Activated CD4-positive, alpha-beta T cell treated with anti-CD3 and anti-CD28 coated beads, Interleukin-2, amount 10 ng/mL, durations not matched to agents 24 days and 14 days (primary cell): ENCODE data around the gene SIN3A. TPM values are rescaled to one million over a fixed set of nuclear protein-coding genes. Genes with fewer than 3 reads are reported as not detected.
A peak's percentile ranks its signal among the peaks of the same experiment; 100 is the strongest.
"Not testable (repeated sequence)": the region's sequence is repeated elsewhere in the genome, so short reads cannot be mapped to it uniquely, and the experiment has no call there.

Experiments
- DNase-seq: peaks from one replicate; pipeline ENCODE4 v3.0.0; 2022
- H3K27ac Mint-ChIP-seq: one replicate; pipeline ENCODE4 v1.8.0; 2022; ENCODE audit warnings: mild to moderate bottlenecking, mixed read lengths
- H3K27me3 Mint-ChIP-seq: one replicate; pipeline ENCODE4 v1.8.0; 2022; ENCODE audit warnings: mixed read lengths
- H3K36me3 Mint-ChIP-seq: one replicate; pipeline ENCODE4 v1.8.0; 2022; ENCODE audit warnings: low read depth, mild to moderate bottlenecking, mixed read lengths
- H3K4me1 Mint-ChIP-seq: one replicate; pipeline ENCODE4 v1.8.0; 2021; ENCODE audit warnings: mixed read lengths
- H3K4me3 Mint-ChIP-seq: one replicate; pipeline ENCODE4 v1.8.0; 2022; ENCODE audit warnings: mild to moderate bottlenecking, moderate library complexity, mixed read lengths
- H3K9me3 Mint-ChIP-seq: one replicate; pipeline ENCODE4 v1.8.0; 2021; ENCODE audit warnings: mixed read lengths
- intact Hi-C: fragments of 100-400 bp; cut with micrococcal nuclease; formaldehyde crosslinking; loops from one replicate; pipeline ENCODE4 v1.15.1; 2023
- total RNA-seq: library from RNA; stranded (reverse); gene quantifications from 2 replicates; pipeline ENCODE4 v1.2.3, GENCODE V29; 2022

SIN3A gene
- total RNA-seq, 1 donor from 2014 or later, result 92.2 TPM

DNA sequence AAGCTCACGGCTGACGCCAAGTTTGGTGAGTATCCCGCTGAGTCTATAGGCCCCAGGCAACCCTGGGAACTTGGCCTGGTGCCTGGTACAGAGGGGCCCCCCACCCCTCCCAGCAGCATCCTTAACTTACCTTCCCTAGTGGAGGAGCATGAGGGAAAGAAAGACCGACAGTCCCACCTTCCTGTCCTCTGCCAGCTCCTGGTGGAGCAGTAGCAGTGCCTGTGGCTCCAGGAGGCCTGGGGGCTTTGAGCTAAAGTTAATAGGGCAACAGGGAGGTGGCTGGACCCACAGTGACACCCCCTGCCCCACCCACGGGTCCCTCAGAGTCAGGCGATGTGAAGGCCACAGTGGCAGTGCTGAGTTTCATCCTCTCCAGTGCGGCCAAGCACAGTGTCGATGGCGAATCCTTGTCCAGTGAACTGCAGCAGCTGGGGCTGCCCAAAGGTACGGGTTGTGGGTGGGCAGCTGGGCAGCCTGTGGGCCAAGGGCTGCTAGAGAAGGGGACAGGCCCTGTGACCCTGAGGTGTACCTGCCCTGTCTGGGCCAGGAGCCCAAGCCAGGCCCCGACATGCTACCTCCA is 112.7 kb downstream of the SIN3A start:
- Mint-ChIP-seq H3K36me3 (peaks cover 6% of the 10 kb centered on the region), H3K4me3 (no peak overlapping the region), H3K27ac (no peak overlapping the region), H3K4me1 (peaks cover 14% of the 10 kb centered on the region), H3K9me3 (no peaks in the 10 kb centered on the region), H3K27me3 (no peaks in the 10 kb centered on the region)
- no peak for DNase-seq
- intact Hi-C loops, result no loop called here

GRCh38 chr15:75335705-75336355 is 115.7 kb downstream of the SIN3A start, which contains the start of gene COMMD4:
Gene COMMD4, plus strand, starts transcription at chr15:75336063. Its CDS starts 27 bp downstream, at chr15:75336090.
- Mint-ChIP-seq H3K9me3 (no peaks in the 10 kb centered on the region), H3K36me3 (peaks cover 4% of the 10 kb centered on the region), H3K27ac (peak within 1 kb of the TSS; percentile 97), H3K27me3 (peaks cover 3% of the 10 kb centered on the region), H3K4me1 (peaks cover 14% of the 10 kb centered on the region), H3K4me3 (peak within 1 kb of the TSS; percentile 98)
- intact Hi-C loops, result no loop called here
- peak; percentile 96 for DNase-seq

DNA sequence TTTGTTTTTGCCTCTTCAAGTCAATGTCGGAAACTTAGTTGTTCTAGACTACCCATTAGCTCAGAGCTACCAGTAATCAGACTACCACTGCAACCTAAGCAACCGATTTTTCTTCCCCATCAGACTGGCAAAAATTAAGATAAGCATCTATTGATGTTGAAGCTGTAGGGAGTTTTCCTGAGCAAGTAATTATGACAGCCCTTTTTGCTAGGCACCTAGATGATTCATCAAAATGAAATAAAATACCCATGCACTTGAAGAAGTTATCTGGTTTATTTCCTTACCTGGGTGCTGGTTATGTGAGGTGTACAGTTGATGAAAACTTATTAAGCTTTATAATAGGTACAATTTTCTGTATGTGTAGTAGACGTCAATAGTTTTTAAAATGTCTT is 116.2 kb downstream of the SIN3A start:
- H3K4me1 Mint-ChIP-seq, result peaks cover 14% of the 10 kb centered on the region
- peaks cover 4% of the 10 kb centered on the region for H3K36me3 Mint-ChIP-seq
- H3K27ac Mint-ChIP-seq, result peak overlapping the region; percentile 97
- peaks cover 3% of the 10 kb centered on the region for H3K27me3 Mint-ChIP-seq
- H3K4me3 Mint-ChIP-seq, result peak overlapping the region; percentile 98
- intact Hi-C loops, result no loop called here
- no peaks in the 10 kb centered on the region for H3K9me3 Mint-ChIP-seq
- no peak for DNase-seq

DNA sequence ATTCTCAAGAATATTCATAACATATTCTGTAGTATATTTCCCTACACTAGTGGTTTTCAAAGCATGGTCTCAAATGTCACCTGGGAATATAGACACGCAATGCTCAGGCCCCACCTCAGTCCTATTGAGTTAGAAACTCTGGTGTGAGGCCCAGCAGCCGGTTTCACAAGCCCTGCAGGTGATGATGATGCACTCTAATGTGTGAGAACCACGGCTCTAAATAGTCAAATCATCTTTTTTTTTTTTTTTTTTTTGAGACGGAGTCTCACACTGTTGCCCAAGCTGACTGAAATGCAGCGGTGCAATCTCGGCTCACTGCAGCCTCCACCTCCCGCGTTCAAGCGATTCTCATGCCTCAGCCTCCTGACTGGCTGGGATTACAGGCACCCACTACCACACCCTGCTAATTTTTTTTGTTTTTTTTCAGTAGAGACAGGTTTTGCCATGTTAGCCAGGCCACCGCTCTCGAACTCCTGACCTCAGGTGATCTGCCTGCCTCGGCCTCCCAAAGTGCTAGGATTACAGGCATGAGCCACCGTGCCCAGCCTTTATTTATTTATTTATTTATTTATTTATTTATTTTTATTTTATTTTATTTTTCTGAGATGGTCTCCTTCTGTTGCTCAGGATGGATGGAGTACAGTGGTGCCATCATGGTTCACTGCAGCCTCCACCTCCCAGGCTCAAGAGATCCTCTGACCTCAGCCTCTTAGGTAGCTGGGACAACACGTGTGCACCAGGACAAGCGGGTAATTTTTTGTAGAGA is 117.7 kb downstream of the SIN3A start:
- H3K9me3 Mint-ChIP-seq, intact Hi-C loops, DNase-seq, H3K36me3 Mint-ChIP-seq, H3K27ac Mint-ChIP-seq, H3K4me3 Mint-ChIP-seq, H3K27me3 Mint-ChIP-seq: not testable (repeated sequence)
- H3K4me1 Mint-ChIP-seq, result peaks cover 14% of the 10 kb centered on the region

- DNase-seq, result peak; percentile 53
- H3K9me3 Mint-ChIP-seq, H3K4me3 Mint-ChIP-seq, H3K27me3 Mint-ChIP-seq, H3K27ac Mint-ChIP-seq, H3K36me3 Mint-ChIP-seq, intact Hi-C loops: not testable (repeated sequence)
- H3K4me1 Mint-ChIP-seq, result peaks cover 14% of the 10 kb centered on the region
These were observed 119.4 kb downstream of the SIN3A start for GRCh38 chr15:75332093-75332492.

DNA sequence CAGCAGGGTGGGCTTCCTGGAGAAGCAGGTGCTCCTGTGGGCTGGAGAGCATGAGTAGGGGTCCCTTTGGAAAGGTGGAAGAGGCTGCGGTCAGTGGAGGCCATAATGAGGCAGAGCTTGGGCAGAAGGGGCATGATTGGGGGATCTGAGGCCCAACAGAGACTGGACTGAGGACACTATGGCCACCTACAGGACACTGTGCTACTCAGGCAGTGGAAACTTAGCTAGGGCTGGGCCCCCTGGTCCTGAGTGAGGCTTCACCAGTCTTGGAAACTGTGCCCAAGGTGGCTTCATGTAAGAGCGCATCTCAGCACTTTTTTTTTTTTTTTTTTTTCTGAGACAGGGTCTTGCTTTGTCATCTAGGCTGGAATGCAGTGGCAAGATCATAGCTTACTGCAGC is 121.9 kb downstream of the SIN3A start:
- no peaks in the 10 kb centered on the region for H3K36me3 Mint-ChIP-seq
- H3K4me1 Mint-ChIP-seq, result no peaks in the 10 kb centered on the region
- H3K27me3 Mint-ChIP-seq, result peaks cover 3% of the 10 kb centered on the region
- no peaks in the 10 kb centered on the region for H3K9me3 Mint-ChIP-seq
- no peak overlapping the region for H3K4me3 Mint-ChIP-seq
- DNase-seq, result no peak
- intact Hi-C loops, result no loop called here
- no peak overlapping the region for H3K27ac Mint-ChIP-seq

GRCh38 chr15:75328493-75329314 is 122.8 kb downstream of the SIN3A start:
- intact Hi-C loops, result no loop called here
- no peaks in the 10 kb centered on the region for H3K36me3 Mint-ChIP-seq

DNA sequence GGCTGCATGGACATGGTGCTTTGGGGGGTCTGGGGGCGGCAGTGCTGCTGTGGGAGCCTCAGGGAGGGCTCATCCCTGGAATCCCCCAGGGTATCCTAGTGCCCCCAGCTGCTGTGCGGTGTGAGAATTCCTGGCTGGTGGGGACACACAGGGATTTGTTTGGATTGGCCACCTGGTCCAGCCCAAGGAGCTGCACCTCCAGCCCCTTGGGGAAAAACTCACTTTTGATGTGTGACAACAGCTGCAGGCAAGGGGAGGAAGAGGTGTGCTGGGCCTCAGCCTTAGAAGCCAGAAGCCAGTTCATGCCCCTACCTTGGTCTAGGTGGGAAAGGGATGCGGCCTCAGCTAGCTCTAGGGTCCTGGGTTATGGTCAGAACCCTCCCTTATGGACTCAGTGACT is 124.0 kb downstream of the SIN3A start:
- H3K36me3 Mint-ChIP-seq, result no peaks in the 10 kb centered on the region
- no peaks in the 10 kb centered on the region for H3K4me1 Mint-ChIP-seq
- peaks cover 3% of the 10 kb centered on the region for H3K27me3 Mint-ChIP-seq
- H3K4me3 Mint-ChIP-seq, result no peak overlapping the region
- no peaks in the 10 kb centered on the region for H3K9me3 Mint-ChIP-seq
- intact Hi-C loops, result no loop called here
- DNase-seq, result no peak
- no peak overlapping the region for H3K27ac Mint-ChIP-seq

More at GRCh38 chr15:75328493-75329314, 122.8 kb downstream of the SIN3A start:
- Mint-ChIP-seq H3K27ac (no peak overlapping the region), H3K9me3 (no peaks in the 10 kb centered on the region), H3K4me3 (no peak overlapping the region), H3K4me1 (no peaks in the 10 kb centered on the region), H3K27me3 (peaks cover 3% of the 10 kb centered on the region)
- DNase-seq, result no peak

DNA sequence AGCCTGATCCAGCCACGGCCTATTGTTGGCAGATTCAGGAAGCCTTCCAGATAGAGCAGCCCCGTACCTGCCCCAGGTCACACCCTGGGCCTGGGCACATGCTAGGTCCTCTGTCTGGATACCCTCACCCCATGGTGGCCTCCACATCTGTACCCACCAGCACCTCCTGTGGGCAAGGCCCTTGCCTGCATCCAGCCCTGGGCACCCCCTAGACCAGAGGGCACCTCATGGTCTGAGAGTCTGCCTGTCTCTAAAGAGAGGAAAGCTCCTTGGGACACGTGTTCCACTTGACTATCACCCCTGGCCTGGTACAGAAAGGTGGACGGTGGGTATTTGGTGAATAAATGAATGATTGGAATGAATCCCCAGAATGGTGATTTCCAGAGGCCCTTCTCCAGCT is 124.5 kb downstream of the SIN3A start:
- Mint-ChIP-seq H3K4me1 (no peaks in the 10 kb centered on the region), H3K27ac (no peak overlapping the region), H3K27me3 (peaks cover 2% of the 10 kb centered on the region), H3K9me3 (no peaks in the 10 kb centered on the region), H3K36me3 (no peaks in the 10 kb centered on the region), H3K4me3 (no peak overlapping the region)
- intact Hi-C loops, result no loop called here
- DNase-seq, result peak; percentile 57

DNA sequence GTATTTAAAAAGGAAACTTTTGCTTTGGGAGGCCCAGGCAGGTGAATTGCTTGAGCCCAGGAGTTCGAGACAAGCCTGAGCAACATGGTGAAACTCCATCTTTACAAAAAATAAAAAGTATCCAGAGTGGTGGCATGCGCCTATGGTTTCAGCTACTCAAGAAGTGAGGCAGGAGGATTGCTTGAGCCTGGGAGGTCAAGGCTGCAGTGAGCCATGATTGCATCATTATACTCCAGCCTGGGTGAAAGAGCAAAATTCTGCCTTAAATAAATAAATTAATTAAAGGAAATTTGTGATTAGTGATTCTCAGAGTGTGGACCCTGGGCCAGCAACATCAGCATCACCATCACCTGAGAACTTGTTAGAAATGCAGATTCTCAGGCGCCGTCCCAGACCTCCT is 125.6 kb downstream of the SIN3A start:
- Mint-ChIP-seq H3K36me3 (no peaks in the 10 kb centered on the region), H3K9me3 (no peaks in the 10 kb centered on the region), H3K27me3 (peaks cover 3% of the 10 kb centered on the region), H3K4me3 (no peak overlapping the region), H3K4me1 (no peaks in the 10 kb centered on the region), H3K27ac (no peak overlapping the region)
- no peak for DNase-seq
- intact Hi-C loops, result no loop called here

- Mint-ChIP-seq H3K4me3 (no peak overlapping the region), H3K36me3 (no peaks in the 10 kb centered on the region), H3K4me1 (no peaks in the 10 kb centered on the region), H3K9me3 (no peaks in the 10 kb centered on the region), H3K27ac (no peak overlapping the region), H3K27me3 (peaks cover 5% of the 10 kb centered on the region)
- intact Hi-C loops, result no loop called here
- DNase-seq, result no peak
These were observed 129.8 kb downstream of the SIN3A start for GRCh38 chr15:75321711-75322110.
